OCI-LY1 (cell line): ENCODE results near the gene MAP3K20.
"Not testable (repeated sequence)": the region's sequence is repeated elsewhere in the genome, so short reads cannot be mapped to it uniquely, and the experiment has no call there.

Experiments used
- H2AFZ ChIP-seq: fragments of 200-600 bp; sonication (generic), shearing (Covaris generic); 2 replicates; pipeline ENCODE4 v1.6.0; 2014; ENCODE audit warnings: antibody characterized with exemption, mild to moderate bottlenecking, low read length
- H3F3A ChIP-seq: fragments of 200-600 bp; sonication (generic), shearing (Covaris generic); 2 replicates; pipeline ENCODE4 v1.6.0; 2014; ENCODE audit warnings: mild to moderate bottlenecking, antibody characterized with exemption, low read length, moderate library complexity; ENCODE audit not compliant: insufficient read depth
- H3K27ac ChIP-seq: fragments of 200-600 bp; sonication (generic); 2 replicates; pipeline ENCODE4 v1.5.1; 2014; ENCODE audit warnings: low read length, mixed run types, mild to moderate bottlenecking, low read depth; ENCODE audit not compliant: poor library complexity, severe bottlenecking
- H3K27me3 ChIP-seq: fragments of 200-600 bp; sonication (generic); 2 replicates; pipeline ENCODE4 v1.6.0; 2014; ENCODE audit warnings: antibody characterized with exemption, mild to moderate bottlenecking, low read length, moderate library complexity; ENCODE audit not compliant: insufficient read depth
- H3K36me3 ChIP-seq: fragments of 200-600 bp; sonication (generic); 2 replicates; pipeline ENCODE4 v1.6.1; 2014; ENCODE audit warnings: mild to moderate bottlenecking, antibody characterized with exemption, low read length, moderate library complexity, mixed read lengths; ENCODE audit not compliant: insufficient read depth
- H3K4me1 ChIP-seq: fragments of 200-600 bp; sonication (generic); 2 replicates; pipeline ENCODE4 v1.5.1; 2014; ENCODE audit warnings: mild to moderate bottlenecking, low read length, moderate library complexity; ENCODE audit not compliant: insufficient read depth, severe bottlenecking
- H3K4me2 ChIP-seq: fragments of 200-600 bp; sonication (generic), shearing (Covaris generic); 2 replicates; pipeline ENCODE4 v1.6.1; 2014; ENCODE audit warnings: low read length
- H3K4me3 ChIP-seq: fragments of 200-600 bp; sonication (generic); 2 replicates; pipeline ENCODE4 v1.5.1; 2014; ENCODE audit warnings: low read length, low read depth, mild to moderate bottlenecking, mixed read lengths; ENCODE audit not compliant: poor library complexity, severe bottlenecking
- H3K79me2 ChIP-seq: fragments of 200-600 bp; shearing (Covaris generic); 2 replicates; pipeline ENCODE4 v1.6.1; 2016; ENCODE audit warnings: mixed run types, low read length, mixed read lengths; ENCODE audit not compliant: insufficient read depth
- H3K9ac ChIP-seq: fragments of 200-600 bp; sonication (generic), shearing (Covaris generic); 2 replicates; pipeline ENCODE4 v1.6.1; 2014; ENCODE audit warnings: mild to moderate bottlenecking, low read length, mixed read lengths
- H3K9me2 ChIP-seq: fragments of 200-600 bp; sonication (generic), shearing (Covaris generic); 2 replicates; pipeline ENCODE4 v1.6.1; 2014; ENCODE audit warnings: low read depth, mild to moderate bottlenecking, low read length, mixed read lengths
- H3K9me3 ChIP-seq: fragments of 200-600 bp; shearing (Covaris generic); 2 replicates; pipeline ENCODE4 v1.6.1; 2014; ENCODE audit warnings: low read length, mixed read lengths
- H4K20me1 ChIP-seq: fragments of 200-600 bp; sonication (generic), shearing (Covaris generic); 2 replicates; pipeline ENCODE4 v1.6.0; 2016; ENCODE audit warnings: mild to moderate bottlenecking, low read length; ENCODE audit not compliant: insufficient read depth
- EZH2 ChIP-seq: fragments of 200-600 bp; sonication (generic), shearing (Covaris generic); IDR thresholded peaks from 2 replicates; pipeline ENCODE4 v1.8.0; 2017; ENCODE audit warnings: borderline replicate concordance, mixed run types, mild to moderate bottlenecking, antibody characterized with exemption, low read length, moderate library complexity, mixed read lengths
- TF ChIP-seq, protein P1 (sequence below): fragments of 200-600 bp; sonication (generic), shearing (Covaris generic); IDR thresholded peaks from 2 replicates; pipeline ENCODE4 v1.5.1; 2017; ENCODE audit warnings: mild to moderate bottlenecking, antibody characterized with exemption, low read length, moderate library complexity, mixed read lengths

The MAP3K20 gene

DNA sequence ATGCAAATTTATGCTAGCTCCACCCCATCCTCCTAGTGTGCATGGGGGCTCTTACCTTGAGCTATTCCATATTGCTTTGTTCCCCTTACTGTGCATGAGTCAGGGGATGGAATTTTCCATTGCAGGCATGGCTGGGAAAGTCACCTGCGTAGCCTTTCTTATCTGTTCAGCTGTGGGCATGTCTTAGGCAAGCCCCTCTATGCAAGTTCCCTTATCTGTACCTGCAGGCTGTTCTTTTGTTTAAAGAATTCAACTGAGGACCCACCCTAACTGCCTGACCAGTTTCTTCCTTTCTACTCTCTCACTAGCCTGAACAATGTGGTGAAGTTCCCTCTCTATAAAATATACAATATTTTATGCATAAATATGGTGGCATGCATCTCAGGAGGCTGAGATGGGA lies 224.8 kb downstream of the MAP3K20 start:
- H3K9me3 ChIP-seq: peaks cover 17% of the 10 kb centered on the region
- H3K27me3 ChIP-seq: no peaks in the 10 kb centered on the region
- no peaks in the 10 kb centered on the region for H3K9me2 ChIP-seq
- H3K79me2 ChIP-seq: no peaks in the 10 kb centered on the region
- H3K4me1 ChIP-seq: peaks cover 22% of the 10 kb centered on the region
- no peaks in the 10 kb centered on the region for H4K20me1 ChIP-seq
- H3K4me2 ChIP-seq: no peak overlapping the region
- H3K9ac ChIP-seq: no peak overlapping the region
- TF ChIP-seq, protein P1, sequence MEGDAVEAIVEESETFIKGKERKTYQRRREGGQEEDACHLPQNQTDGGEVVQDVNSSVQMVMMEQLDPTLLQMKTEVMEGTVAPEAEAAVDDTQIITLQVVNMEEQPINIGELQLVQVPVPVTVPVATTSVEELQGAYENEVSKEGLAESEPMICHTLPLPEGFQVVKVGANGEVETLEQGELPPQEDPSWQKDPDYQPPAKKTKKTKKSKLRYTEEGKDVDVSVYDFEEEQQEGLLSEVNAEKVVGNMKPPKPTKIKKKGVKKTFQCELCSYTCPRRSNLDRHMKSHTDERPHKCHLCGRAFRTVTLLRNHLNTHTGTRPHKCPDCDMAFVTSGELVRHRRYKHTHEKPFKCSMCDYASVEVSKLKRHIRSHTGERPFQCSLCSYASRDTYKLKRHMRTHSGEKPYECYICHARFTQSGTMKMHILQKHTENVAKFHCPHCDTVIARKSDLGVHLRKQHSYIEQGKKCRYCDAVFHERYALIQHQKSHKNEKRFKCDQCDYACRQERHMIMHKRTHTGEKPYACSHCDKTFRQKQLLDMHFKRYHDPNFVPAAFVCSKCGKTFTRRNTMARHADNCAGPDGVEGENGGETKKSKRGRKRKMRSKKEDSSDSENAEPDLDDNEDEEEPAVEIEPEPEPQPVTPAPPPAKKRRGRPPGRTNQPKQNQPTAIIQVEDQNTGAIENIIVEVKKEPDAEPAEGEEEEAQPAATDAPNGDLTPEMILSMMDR: no peak
- TF ChIP-seq EZH2: no peak
- no peak overlapping the region for H3K27ac ChIP-seq
- no peaks in the 10 kb centered on the region for H3F3A ChIP-seq
- H2AFZ ChIP-seq: no peak overlapping the region
- peaks cover 5% of the 10 kb centered on the region; the same call in 1 of the 2 replicates for H3K36me3 ChIP-seq
- no peak overlapping the region for H3K4me3 ChIP-seq

DNA sequence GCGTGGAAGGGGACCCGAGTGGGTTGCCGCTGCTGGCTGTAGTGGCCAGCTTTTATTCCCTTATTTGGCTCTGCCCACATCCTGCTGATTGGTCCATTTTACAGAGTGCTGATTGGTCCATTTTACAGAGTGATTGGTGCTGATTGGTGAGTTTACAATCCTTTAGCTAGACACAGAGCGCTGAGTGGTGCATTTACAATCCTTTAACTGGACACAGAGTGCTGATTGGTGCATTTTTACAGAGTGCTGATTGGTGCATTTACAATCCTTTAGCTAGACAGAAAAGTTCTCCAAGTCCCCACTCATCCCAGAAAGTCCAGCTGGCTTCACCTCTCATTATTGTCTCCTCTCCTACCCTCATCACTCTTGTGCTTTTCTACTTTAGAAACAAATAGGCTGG lies 225.9 kb downstream of the MAP3K20 start:
- not testable (repeated sequence) for H3F3A ChIP-seq, H4K20me1 ChIP-seq, H3K9me2 ChIP-seq, H2AFZ ChIP-seq, H3K27ac ChIP-seq, H3K79me2 ChIP-seq, H3K4me2 ChIP-seq, H3K27me3 ChIP-seq, H3K4me3 ChIP-seq, H3K36me3 ChIP-seq, H3K9ac ChIP-seq
- Histone ChIP-seq H3K9me3 (peaks cover 17% of the 10 kb centered on the region), H3K4me1 (peaks cover 33% of the 10 kb centered on the region)

DNA sequence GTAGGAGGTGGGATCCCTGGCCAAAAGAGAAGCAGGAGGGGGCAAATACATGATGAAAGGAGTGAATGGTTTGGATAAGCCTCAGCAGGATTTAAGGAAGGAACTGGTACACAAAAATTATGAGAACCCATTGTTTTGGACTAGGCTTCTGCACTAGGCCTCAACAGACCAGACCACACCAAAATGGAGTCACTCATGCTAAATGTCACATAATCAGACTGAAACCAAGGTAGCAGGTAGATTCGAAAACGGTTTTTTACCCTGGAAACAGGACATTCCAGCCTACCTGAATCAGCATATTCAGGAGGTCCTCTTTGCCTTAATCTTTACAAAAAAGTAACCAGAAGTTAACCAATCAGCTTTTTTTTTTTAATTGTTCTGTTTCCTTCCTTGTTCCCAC lies 229.7 kb downstream of the MAP3K20 start:
- Histone ChIP-seq H4K20me1 (no peaks in the 10 kb centered on the region), H3F3A (no peaks in the 10 kb centered on the region), H3K27me3 (no peaks in the 10 kb centered on the region), H3K9me2 (no peaks in the 10 kb centered on the region), H3K4me1 (peaks cover 50% of the 10 kb centered on the region), H3K36me3 (no peaks in the 10 kb centered on the region), H3K27ac (peak overlapping the region; percentile 85), H3K4me2 (no peak overlapping the region; the same call in 1 of the 2 replicates), H3K4me3 (no peak overlapping the region), H3K9ac (no peak overlapping the region), H2AFZ (no peak overlapping the region), H3K9me3 (no peaks in the 10 kb centered on the region), H3K79me2 (no peaks in the 10 kb centered on the region)
- TF ChIP-seq, protein P1: no peak
- TF ChIP-seq EZH2: no peak

DNA sequence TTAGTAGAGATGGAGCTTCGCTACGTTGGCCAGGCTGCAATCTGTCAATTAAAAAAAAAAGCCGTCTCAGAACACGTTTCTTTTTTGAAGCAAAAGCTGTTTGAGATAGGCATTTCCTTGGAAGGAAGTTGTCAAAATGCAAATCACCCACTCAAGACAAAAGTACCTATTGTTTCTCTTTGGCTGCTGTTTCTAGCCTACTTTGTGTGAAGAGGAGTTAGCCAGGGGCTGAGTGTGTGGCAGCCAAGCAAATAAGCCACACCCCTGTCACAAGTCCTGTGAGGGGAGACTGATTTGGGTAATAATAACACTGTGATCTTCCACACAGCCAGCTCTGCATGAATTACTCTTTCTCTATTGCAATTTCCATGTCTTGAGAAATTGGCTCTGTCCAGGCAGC lies 231.6 kb downstream of the MAP3K20 start:
- peak overlapping the region; percentile 53 for H3K4me2 ChIP-seq

DNA sequence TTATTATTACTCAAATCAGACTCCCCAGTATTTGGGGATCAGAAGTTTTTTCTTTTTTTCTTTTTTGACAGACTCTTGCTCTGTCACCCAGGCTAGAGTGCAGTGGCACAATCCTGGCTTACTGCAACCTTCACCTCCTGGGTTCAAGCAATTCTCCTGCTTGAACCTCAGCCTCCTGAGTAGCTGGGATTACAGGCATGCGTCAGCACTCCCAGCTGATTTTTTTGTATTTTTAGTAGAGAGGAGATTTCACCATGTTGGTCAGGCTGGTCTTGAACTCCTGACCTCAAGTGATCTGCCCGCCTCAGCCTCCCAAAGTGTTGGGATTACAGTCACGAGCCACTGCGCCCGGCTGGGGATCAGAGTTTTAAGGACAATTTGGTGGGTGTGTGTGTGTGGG lies 233.7 kb downstream of the MAP3K20 start:
- H3K36me3 ChIP-seq, H3K9ac ChIP-seq, H3K4me2 ChIP-seq, H3F3A ChIP-seq, H3K27me3 ChIP-seq, H4K20me1 ChIP-seq, H2AFZ ChIP-seq, H3K4me3 ChIP-seq, H3K9me2 ChIP-seq, H3K79me2 ChIP-seq, H3K9me3 ChIP-seq, H3K27ac ChIP-seq: not testable (repeated sequence)
- peaks cover 48% of the 10 kb centered on the region for H3K4me1 ChIP-seq

More for the DNA sequence above, 231.6 kb downstream of the MAP3K20 start:
- H3K79me2 ChIP-seq: no peaks in the 10 kb centered on the region
- H3F3A ChIP-seq: no peaks in the 10 kb centered on the region
- H3K9me2 ChIP-seq: no peaks in the 10 kb centered on the region
- H3K27me3 ChIP-seq: no peaks in the 10 kb centered on the region
- no peaks in the 10 kb centered on the region for H3K9me3 ChIP-seq
- TF ChIP-seq EZH2: no peak
- TF ChIP-seq, protein P1: no peak
- peak overlapping the region; percentile 43 for H3K4me3 ChIP-seq
- peak overlapping the region; percentile 50 for H3K9ac ChIP-seq
- H2AFZ ChIP-seq: peak overlapping the region; percentile 26
- H3K36me3 ChIP-seq: no peaks in the 10 kb centered on the region
- peaks cover 50% of the 10 kb centered on the region for H3K4me1 ChIP-seq
- peak overlapping the region; percentile 85 for H3K27ac ChIP-seq
- H4K20me1 ChIP-seq: no peaks in the 10 kb centered on the region
